Measurements from ENCODE around the gene SLC25A29. TPM values are rescaled to one million over a fixed set of nuclear protein-coding genes. Genes with fewer than 3 reads are reported as not detected.

SLC25A29 gene
- total and polyA plus RNA-seq, 7 experiments from 2014 or later, result 0.38 to 25.6 (median 9.7) TPM

DNA sequence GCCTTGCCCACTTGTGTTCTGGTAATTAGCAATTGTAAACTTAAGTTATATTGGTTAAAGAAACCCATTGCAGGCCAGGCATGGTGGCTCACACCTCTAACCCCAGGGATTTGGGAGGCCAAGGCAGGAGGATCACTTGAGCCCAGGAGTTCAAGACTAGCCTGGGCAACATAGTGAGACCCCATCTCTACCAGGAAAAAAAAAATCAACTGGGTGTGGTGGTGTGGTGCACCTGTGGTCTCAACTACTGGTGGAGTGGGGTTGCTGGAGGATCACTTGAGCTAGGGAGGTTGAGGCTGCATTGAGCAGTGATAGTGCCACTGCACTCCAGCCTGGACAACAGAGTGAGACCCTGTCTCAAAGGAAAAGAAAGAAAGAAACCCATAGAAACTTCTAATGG is 53.6 kb downstream of the SLC25A29 start:
- Histone ChIP-seq H3K27ac (ENCODE audit: low read depth, low read length) (no peak overlapping the region), H3K4me1 (ENCODE audit: control insufficient read depth in 2 of 2, insufficient read depth in 2 of 2, low read length in 2 of 2) (peaks cover 29 to 57% of the 10 kb centered on the region in 2 donors), H3K27me3 (ENCODE audit: control insufficient read depth in 2 of 2, insufficient read depth in 2 of 2, low read length in 2 of 2) (no peaks in the 10 kb centered on the region), H3K36me3 (ENCODE audit: control insufficient read depth in 2 of 3, insufficient read depth in 3 of 3, low read length in 3 of 3) (peaks cover 0 to 5% (median 0%) of the 10 kb centered on the region in 3 experiments), H3K4me3 (ENCODE audit: low read length) (no peak overlapping the region), H3K9me3 (ENCODE audit: control insufficient read depth in 2 of 3, low read length in 3 of 3) (no peaks in the 10 kb centered on the region)
- ATAC-seq, result no peak
- intact Hi-C loops (cut with micrococcal nuclease), result no loop called here
- no peak for DNase-seq
- Mint-ChIP-seq H3K27me3 (no peaks in the 10 kb centered on the region), H3K4me3 (peak overlapping the region in 6 of 10 donors; percentile 12 to 60 (median 51)), H3K9me3 (no peaks in the 10 kb centered on the region), H3K4me1 (peaks cover 60 to 89% (median 69%) of the 10 kb centered on the region in 7 donors), H3K36me3 (peaks cover 0 to 9% (median 4%) of the 10 kb centered on the region in 5 donors), H3K27ac (peak overlapping the region in 5 of 9 donors; percentile 6 to 78 (median 41))
- ChIA-PET CTCF (no interaction called here), POLR2A (interaction anchor here (1.1 kb wide), 1 partner anchor 11 kb away, joined by 6 read pairs; no protein-coding TSS in a partner anchor)

DNA sequence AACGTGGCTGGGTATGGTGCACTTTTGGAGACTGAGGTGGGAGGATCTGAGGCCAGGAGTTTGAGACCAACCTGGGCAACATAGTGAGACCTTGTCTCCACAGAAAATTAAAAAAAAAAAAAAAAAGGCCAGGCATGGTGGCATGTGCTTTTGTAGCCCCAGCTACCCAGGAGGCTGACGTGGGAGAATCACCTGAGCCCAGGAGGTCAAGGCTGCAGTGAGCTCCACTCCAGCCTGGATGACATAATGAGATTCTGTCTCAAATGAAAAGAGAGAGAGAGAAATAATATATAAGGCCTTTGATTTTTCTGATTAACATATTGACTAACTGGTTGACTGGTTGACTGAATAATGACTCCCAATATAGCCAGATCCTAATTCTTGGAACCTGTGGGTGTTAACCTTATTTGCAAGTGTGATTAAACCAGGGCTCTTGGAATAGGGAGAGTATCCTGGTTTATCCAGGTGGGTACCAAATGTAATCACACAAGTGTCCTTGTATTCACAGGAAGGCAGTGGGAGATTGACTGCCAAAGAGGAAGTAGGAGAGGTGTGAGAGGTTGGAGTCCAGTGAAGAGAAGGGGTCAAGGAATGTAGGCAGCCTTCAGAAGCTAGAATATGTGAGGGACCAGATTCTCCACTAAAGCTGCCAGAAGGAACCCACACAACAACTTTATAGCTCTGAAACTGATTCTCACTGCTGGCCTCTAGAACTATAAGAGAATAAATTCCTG is 55.3 kb downstream of the SLC25A29 start:
- DNase-seq, result no peak
- Histone ChIP-seq H3K36me3 (ENCODE audit: control insufficient read depth in 2 of 3, insufficient read depth in 3 of 3, low read length in 3 of 3) (peaks cover 0 to 5% (median 0%) of the 10 kb centered on the region in 3 experiments), H3K4me3 (ENCODE audit: low read length) (no peak overlapping the region), H3K9me3 (ENCODE audit: control insufficient read depth in 2 of 3, low read length in 3 of 3) (no peaks in the 10 kb centered on the region), H3K27me3 (ENCODE audit: control insufficient read depth in 2 of 2, insufficient read depth in 2 of 2, low read length in 2 of 2) (no peaks in the 10 kb centered on the region), H3K4me1 (ENCODE audit: control insufficient read depth in 2 of 2, insufficient read depth in 2 of 2, low read length in 2 of 2) (peaks cover 28 to 56% of the 10 kb centered on the region in 2 donors), H3K27ac (ENCODE audit: low read depth, low read length) (peak overlapping the region; percentile 36)
- POLR2A ChIA-PET, result interaction anchor here (1.7 to 2.2 kb wide), 2 partner anchors 10 to 30 kb away, joined by 4 to 11 read pairs; no protein-coding TSS in a partner anchor
- H3K9me3 Mint-ChIP-seq, result no peaks in the 10 kb centered on the region
- CTCF ChIA-PET, result interaction anchor here (1.0 kb wide), 1 partner anchor 9 kb away, joined by 3 read pairs; no protein-coding TSS in a partner anchor
- H3K36me3 Mint-ChIP-seq, result peaks cover 0 to 8% (median 0%) of the 10 kb centered on the region in 5 donors
- no peak for ATAC-seq
- peak overlapping the region in 9 of 10 donors; percentile 16 to 55 (median 39) for H3K4me3 Mint-ChIP-seq
- H3K27me3 Mint-ChIP-seq, result no peaks in the 10 kb centered on the region
- peaks cover 59 to 89% (median 69%) of the 10 kb centered on the region in 7 donors for H3K4me1 Mint-ChIP-seq
- intact Hi-C loops (cut with micrococcal nuclease), result no loop called here
- H3K27ac Mint-ChIP-seq, result peak overlapping the region in 5 of 9 donors; percentile 8 to 86 (median 58)

DNA sequence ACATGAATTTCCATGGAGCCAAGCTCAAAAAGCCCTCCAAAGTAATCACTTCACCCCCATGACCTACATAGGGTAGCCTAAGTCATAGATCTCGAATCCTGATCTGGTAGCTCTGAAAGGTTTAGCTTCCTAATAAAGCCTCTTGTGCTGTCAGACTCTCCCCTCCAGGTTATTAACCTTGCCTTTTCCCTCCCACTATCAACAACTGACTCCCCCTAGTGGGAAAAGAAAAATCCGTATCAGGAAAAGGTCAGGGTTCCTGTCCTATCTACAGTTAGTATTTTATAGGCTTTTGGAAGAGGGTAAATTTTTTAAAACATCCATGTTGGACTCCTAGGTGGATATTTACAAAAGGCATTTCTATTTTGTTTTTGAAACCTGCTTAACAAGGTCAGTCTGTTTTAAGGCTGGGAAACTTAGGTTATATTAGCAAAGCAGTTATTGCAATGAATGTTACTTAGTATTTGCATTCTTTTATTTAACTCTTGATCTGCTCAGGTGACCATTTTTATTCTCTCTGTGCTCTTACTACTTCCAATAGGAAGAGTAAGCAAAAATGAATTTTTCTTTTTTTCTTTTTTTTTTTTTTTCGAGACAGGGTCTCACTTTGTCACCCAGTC is 59.3 kb downstream of the SLC25A29 start:
- peaks cover 46 to 62% of the 10 kb centered on the region in 2 donors for H3K4me1 ChIP-seq (ENCODE audit: control insufficient read depth in 2 of 2, insufficient read depth in 2 of 2, low read length in 2 of 2)
- ChIA-PET POLR2A (interaction anchor here (0.8 to 1.7 kb wide), 5 partner anchors 13 to 276 kb away, joined by 3 to 4 read pairs (median 3); no protein-coding TSS in a partner anchor), CTCF (interaction anchor here (0.7 to 2.5 kb wide), 7 partner anchors 17 to 557 kb away, joined by 3 to 8 read pairs (median 4); no protein-coding TSS in a partner anchor)
- H3K4me3 ChIP-seq (ENCODE audit: low read length), result no peak overlapping the region
- DNase-seq (peak in 7 of 9 donors; percentile 15 to 48 (median 35)), ATAC-seq (peak; percentile 68)
- Mint-ChIP-seq H3K27ac (peak overlapping the region; percentile 7 to 84 (median 67)), H3K27me3 (no peaks in the 10 kb centered on the region), H3K4me1 (peaks cover 49 to 90% (median 65%) of the 10 kb centered on the region in 7 donors), H3K36me3 (peaks cover 0 to 19% (median 3%) of the 10 kb centered on the region in 5 donors), H3K9me3 (no peaks in the 10 kb centered on the region), H3K4me3 (peak overlapping the region in 9 of 10 donors; percentile 39 to 96 (median 61))
- H3K9me3 ChIP-seq (ENCODE audit: control insufficient read depth in 2 of 3, low read length in 3 of 3), result no peaks in the 10 kb centered on the region
- H3K27ac ChIP-seq (ENCODE audit: low read depth, low read length), result peak overlapping the region; percentile 54
- H3K27me3 ChIP-seq (ENCODE audit: control insufficient read depth in 2 of 2, insufficient read depth in 2 of 2, low read length in 2 of 2), result no peaks in the 10 kb centered on the region
- intact Hi-C loops (cut with micrococcal nuclease), result loop anchor here in 1 of 2 donors (1.0 to 2.0 kb wide), 2 partner anchors 54 to 264 kb away; no protein-coding TSS in a partner anchor
- peaks cover 0 to 5% (median 4%) of the 10 kb centered on the region in 3 experiments for H3K36me3 ChIP-seq (ENCODE audit: control insufficient read depth in 2 of 3, insufficient read depth in 3 of 3, low read length in 3 of 3)

DNA sequence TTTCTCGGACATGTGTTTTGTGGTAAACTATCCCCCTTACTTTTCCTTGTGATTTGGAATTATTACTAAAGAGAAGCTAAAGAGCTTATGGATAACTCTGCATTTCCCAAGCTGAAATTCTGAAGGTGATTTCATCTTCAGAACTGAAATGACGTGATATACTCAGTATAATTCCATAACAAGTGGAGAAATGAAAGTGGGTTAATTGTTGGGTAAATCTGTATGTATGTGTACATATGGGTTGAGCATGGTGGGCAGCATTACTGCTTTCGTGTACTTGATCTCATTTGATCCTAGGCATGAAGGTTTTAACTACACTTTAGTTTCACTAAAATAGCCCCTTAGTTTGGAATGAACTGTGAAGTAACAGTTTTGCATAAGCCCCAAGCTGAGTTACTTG is 63.2 kb downstream of the SLC25A29 start:
- CTCF ChIA-PET, result interaction anchor here (0.6 to 3.8 kb wide), 4 partner anchors 11 to 162 kb away, joined by 3 to 36 read pairs (median 4); no protein-coding TSS in a partner anchor
- Histone ChIP-seq H3K36me3 (ENCODE audit: control insufficient read depth in 2 of 3, insufficient read depth in 3 of 3, low read length in 3 of 3) (peaks cover 0 to 6% (median 4%) of the 10 kb centered on the region in 3 experiments), H3K9me3 (ENCODE audit: control insufficient read depth in 2 of 3, low read length in 3 of 3) (no peaks in the 10 kb centered on the region), H3K4me1 (ENCODE audit: control insufficient read depth in 2 of 2, insufficient read depth in 2 of 2, low read length in 2 of 2) (peaks cover 42 to 45% of the 10 kb centered on the region in 2 donors), H3K27me3 (ENCODE audit: control insufficient read depth in 2 of 2, insufficient read depth in 2 of 2, low read length in 2 of 2) (no peaks in the 10 kb centered on the region), H3K27ac (ENCODE audit: low read depth, low read length) (peak overlapping the region; percentile 39), H3K4me3 (ENCODE audit: low read length) (no peak overlapping the region)
- intact Hi-C loops (cut with micrococcal nuclease), result loop anchor here (5.0 kb wide), 2 partner anchors 561 to 761 kb away; partner anchors contain the start of genes CCNK (in 1 of the 2), CYP46A1 (in 1 of the 2) and SETD3 (in 1 of the 2)
- Mint-ChIP-seq H3K27ac (peak overlapping the region; percentile 50 to 86 (median 65)), H3K9me3 (peaks cover 0 to 2% (median 0%) of the 10 kb centered on the region in 11 donors), H3K4me3 (peak overlapping the region; percentile 71 to 98 (median 84)), H3K4me1 (peaks cover 40 to 70% (median 53%) of the 10 kb centered on the region in 7 donors), H3K27me3 (peaks cover 0 to 2% (median 0%) of the 10 kb centered on the region in 5 donors), H3K36me3 (peaks cover 0 to 16% (median 3%) of the 10 kb centered on the region in 5 donors)
- POLR2A ChIA-PET, result interaction anchor here (1.3 to 4.4 kb wide), 3 partner anchors 19 to 50 kb away, joined by 5 to 21 read pairs (median 11); no protein-coding TSS in a partner anchor
- DNase-seq, result no peak
- ATAC-seq, result no peak

DNA sequence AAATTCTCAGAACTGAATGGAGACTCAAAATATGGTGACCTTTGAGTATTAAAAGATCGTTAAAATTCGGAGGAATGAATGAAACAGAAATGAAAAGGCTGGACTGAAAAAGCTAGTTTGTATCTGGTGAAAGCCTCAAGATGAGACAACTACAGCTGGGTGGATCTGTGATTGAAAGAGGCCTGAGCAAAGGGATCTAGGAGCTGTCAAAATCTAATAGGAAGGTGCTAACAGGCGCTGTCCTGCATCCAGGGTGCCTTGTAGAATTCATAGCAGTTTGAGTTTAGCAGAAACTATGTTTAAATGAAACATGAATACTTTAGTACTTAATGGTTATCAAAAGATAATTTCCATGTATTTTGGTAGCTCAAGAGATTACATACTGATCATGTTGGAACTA is 65.0 kb downstream of the SLC25A29 start:
- no peaks in the 10 kb centered on the region for H3K9me3 ChIP-seq (ENCODE audit: control insufficient read depth in 2 of 3, low read length in 3 of 3)
- H3K27ac Mint-ChIP-seq, result peak overlapping the region; percentile 85 to 97 (median 96)
- ATAC-seq, result no peak
- ChIA-PET CTCF (interaction anchor here (0.6 to 3.8 kb wide), 12 partner anchors 13 to 116 kb away, joined by 3 to 36 read pairs (median 4); no protein-coding TSS in a partner anchor), POLR2A (interaction anchor here (0.6 to 4.4 kb wide), 16 partner anchors 9 to 172 kb away, joined by 3 to 24 read pairs (median 6); no protein-coding TSS in a partner anchor)
- peak overlapping the region; percentile 88 to 98 (median 94) for H3K4me3 Mint-ChIP-seq
- H3K27ac ChIP-seq (ENCODE audit: low read depth, low read length), result peak overlapping the region; percentile 97
- H3K36me3 Mint-ChIP-seq, result peaks cover 0 to 22% (median 5%) of the 10 kb centered on the region in 5 donors
- H3K9me3 Mint-ChIP-seq, result peaks cover 0 to 3% (median 0%) of the 10 kb centered on the region in 11 donors
- H3K27me3 ChIP-seq (ENCODE audit: control insufficient read depth in 2 of 2, insufficient read depth in 2 of 2, low read length in 2 of 2), result no peaks in the 10 kb centered on the region
- H3K4me1 Mint-ChIP-seq, result peaks cover 39 to 69% (median 53%) of the 10 kb centered on the region in 7 donors
- peaks cover 0 to 2% (median 0%) of the 10 kb centered on the region in 5 donors for H3K27me3 Mint-ChIP-seq
- peaks cover 34 to 41% of the 10 kb centered on the region in 2 donors for H3K4me1 ChIP-seq (ENCODE audit: control insufficient read depth in 2 of 2, insufficient read depth in 2 of 2, low read length in 2 of 2)
- intact Hi-C loops (cut with micrococcal nuclease), result loop anchor here (2.0 to 5.0 kb wide), 5 partner anchors 94 to 759 kb away; partner anchors contain the start of genes CCNK (in 1 of the 2), CYP46A1 (in 1 of the 2) and SETD3 (in 1 of the 2)
- peak overlapping the region; percentile 85 for H3K4me3 ChIP-seq (ENCODE audit: low read length)
- DNase-seq, result no peak
- peaks cover 0 to 6% (median 4%) of the 10 kb centered on the region in 3 experiments for H3K36me3 ChIP-seq (ENCODE audit: control insufficient read depth in 2 of 3, insufficient read depth in 3 of 3, low read length in 3 of 3)

All from naive thymus-derived CD4-positive, alpha-beta T cell (primary cell).